Right atrium auricular region (tissue), 2 donors: ENCODE results near the gene ARHGAP26. TPM values are rescaled to one million over a fixed set of nuclear protein-coding genes. Genes with fewer than 3 reads are reported as not detected.
A peak's percentile ranks its signal among the peaks of the same experiment; 100 is the strongest.

Source experiments
- DNase-seq: peaks from one replicate; pipeline ENCODE4 v3.0.0-alpha.2; 2019; ENCODE audit warnings: low spot score
- H3K27ac ChIP-seq, 2 donors: fragments of 200-600 bp; sonication (generic); 1 replicate in 1 of 2; 2 replicates in 1 of 2; pipeline ENCODE4 v1.5.1; 2016 to 2019
- H3K27me3 ChIP-seq, 2 donors: fragments of 200-600 bp; sonication (generic); one replicate each; pipeline versions ENCODE4 v1.5.1 to v1.6.0; 2017 to 2019
- H3K36me3 ChIP-seq: fragments of 200-600 bp; sonication (generic); one replicate; pipeline ENCODE4 v1.5.1; 2016
- H3K4me1 ChIP-seq, 2 donors: fragments of 200-600 bp; sonication (generic); one replicate each; pipeline versions ENCODE4 v1.5.1 to v1.6.0; 2017 to 2019
- H3K4me3 ChIP-seq, 2 donors: fragments of 200-600 bp; sonication (generic); 1 replicate in 1 of 2; 2 replicates in 1 of 2; pipeline ENCODE4 v1.5.1; 2017 to 2019; ENCODE audit warnings: mild to moderate bottlenecking in 1 of 2, moderate library complexity in 1 of 2
- H3K9me3 ChIP-seq, 2 donors: fragments of 200-600 bp; sonication (generic); one replicate each; pipeline ENCODE4 v1.5.1; 2019
- total RNA-seq, 2 donors: library from RNA; depleted of rRNA; stranded (reverse); fragments of >200 nt; gene quantifications; one replicate each; pipeline ENCODE4 v1.1.0, GENCODE V29; 2016
- TF ChIP-seq, protein P1 (sequence below), 2 donors: fragments of 200-600 bp; sonication (generic); IDR thresholded peaks; one replicate each; pipeline ENCODE4 v1.5.1; 2019; ENCODE audit warnings: antibody characterized with exemption in 2 of 2

The ARHGAP26 gene
- total RNA-seq, 2 donors from 2014 or later = 29.8 to 31.6 TPM

DNA sequence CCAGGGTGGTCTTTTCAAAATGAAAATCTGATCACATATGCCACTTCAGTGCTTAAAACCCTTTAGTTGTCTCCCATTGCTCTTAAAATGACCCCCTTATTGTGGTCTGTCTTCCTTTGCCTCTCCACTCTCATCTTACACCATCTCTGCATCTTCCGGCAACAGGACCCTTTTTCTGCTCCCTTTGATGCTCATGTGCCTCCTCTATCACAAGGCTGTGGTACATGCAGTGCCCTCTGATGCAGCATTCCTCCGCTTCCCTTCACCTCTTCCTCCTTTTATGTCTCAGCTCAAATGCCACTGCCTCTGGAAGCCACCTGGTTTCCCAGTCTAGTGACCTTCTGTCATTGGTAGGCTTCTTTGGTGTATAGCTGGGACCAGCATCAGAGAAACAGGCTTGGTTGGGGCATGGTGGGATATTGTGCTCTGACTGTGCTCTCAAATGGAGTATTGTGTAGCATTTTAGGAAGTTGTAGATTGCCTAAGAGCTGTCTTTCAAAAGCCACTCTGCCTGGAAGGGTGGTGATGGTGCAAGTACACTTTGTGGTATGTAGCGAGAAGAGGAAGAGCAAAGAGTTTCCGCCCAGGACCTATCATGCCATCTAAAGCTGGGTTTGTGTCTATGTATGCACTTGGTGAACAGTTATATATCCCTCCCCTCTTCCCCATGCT is 28.1 kb downstream of the ARHGAP26 start:
- DNase-seq = no peak
- H3K9me3 ChIP-seq = no peaks in the 10 kb centered on the region
- no peaks in the 10 kb centered on the region for H3K36me3 ChIP-seq
- peaks cover 0 to 81% of the 10 kb centered on the region in 2 donors for H3K4me1 ChIP-seq
- peak overlapping the region in 1 of 2 donors; percentile 12 for H3K27ac ChIP-seq
- no peak overlapping the region for H3K4me3 ChIP-seq
- TF ChIP-seq, protein P1, sequence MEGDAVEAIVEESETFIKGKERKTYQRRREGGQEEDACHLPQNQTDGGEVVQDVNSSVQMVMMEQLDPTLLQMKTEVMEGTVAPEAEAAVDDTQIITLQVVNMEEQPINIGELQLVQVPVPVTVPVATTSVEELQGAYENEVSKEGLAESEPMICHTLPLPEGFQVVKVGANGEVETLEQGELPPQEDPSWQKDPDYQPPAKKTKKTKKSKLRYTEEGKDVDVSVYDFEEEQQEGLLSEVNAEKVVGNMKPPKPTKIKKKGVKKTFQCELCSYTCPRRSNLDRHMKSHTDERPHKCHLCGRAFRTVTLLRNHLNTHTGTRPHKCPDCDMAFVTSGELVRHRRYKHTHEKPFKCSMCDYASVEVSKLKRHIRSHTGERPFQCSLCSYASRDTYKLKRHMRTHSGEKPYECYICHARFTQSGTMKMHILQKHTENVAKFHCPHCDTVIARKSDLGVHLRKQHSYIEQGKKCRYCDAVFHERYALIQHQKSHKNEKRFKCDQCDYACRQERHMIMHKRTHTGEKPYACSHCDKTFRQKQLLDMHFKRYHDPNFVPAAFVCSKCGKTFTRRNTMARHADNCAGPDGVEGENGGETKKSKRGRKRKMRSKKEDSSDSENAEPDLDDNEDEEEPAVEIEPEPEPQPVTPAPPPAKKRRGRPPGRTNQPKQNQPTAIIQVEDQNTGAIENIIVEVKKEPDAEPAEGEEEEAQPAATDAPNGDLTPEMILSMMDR (IDR thresholded peaks at IDR 0.05) = no peak
- H3K27me3 ChIP-seq = no peaks in the 10 kb centered on the region

DNA sequence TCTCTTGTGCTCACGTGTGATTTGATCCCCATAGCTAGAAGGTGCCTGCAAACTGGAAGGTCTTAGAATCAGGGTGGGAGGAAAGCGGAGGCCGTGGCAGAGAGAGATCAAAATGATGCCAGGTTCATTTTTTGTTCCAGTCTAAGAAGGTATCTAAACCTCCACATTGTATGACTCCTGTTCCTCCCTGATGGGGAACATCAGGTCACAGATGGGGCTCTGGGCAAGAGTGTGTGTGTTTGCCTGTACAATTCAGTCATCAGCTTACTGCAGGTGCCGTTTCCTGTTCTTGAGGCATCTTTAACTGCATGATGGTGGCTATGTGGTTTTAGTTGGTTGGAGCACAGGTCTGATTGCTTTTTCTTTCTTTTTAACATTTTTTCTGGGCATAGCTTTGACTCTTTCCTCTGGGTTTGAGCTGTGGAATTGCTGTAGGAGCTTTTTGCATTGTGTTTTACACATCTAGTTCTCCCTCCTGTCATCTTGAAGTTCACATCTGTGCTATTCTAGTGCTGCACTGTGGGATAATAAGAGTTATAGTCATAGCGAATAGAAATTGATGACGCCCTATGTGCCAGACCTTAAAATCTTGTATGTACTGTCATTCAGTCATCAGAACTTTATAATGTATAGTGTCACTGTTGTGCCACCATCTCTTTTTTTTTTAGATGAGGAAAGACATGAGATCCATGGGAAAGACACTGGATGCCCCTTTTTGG is 30.8 kb downstream of the ARHGAP26 start:
- no peaks in the 10 kb centered on the region for H3K9me3 ChIP-seq
- TF ChIP-seq, protein P1 (IDR thresholded peaks at IDR 0.05) = no peak
- H3K36me3 ChIP-seq = no peaks in the 10 kb centered on the region
- no peak overlapping the region for H3K27ac ChIP-seq
- DNase-seq = no peak
- no peak overlapping the region for H3K4me3 ChIP-seq
- no peaks in the 10 kb centered on the region for H3K27me3 ChIP-seq
- peaks cover 0 to 73% of the 10 kb centered on the region in 2 donors for H3K4me1 ChIP-seq

DNA sequence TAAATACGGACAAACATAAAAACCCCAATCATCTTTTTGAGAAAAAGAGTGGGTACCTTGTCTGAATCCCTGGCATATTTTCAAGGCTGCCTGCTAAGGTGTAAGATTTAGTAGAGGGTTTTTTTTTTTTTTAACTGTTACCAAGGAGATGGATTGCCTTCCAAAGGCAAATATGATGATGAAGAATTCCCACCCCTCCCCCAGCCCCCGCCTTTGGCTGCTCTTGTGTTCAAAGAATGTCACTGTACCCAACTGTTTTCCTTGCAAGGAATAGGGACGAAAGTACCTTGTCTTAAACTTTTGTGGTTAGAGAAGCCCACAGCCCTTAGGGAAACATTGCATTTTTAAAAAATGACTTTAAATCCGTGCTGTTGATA is 31.3 kb downstream of the ARHGAP26 start:
- no peak overlapping the region for H3K4me3 ChIP-seq
- peaks cover 0 to 68% of the 10 kb centered on the region in 2 donors for H3K4me1 ChIP-seq
- TF ChIP-seq, protein P1 (IDR thresholded peaks at IDR 0.05) = no peak
- no peaks in the 10 kb centered on the region for H3K9me3 ChIP-seq
- no peak for DNase-seq
- no peaks in the 10 kb centered on the region for H3K36me3 ChIP-seq
- no peak overlapping the region for H3K27ac ChIP-seq
- no peaks in the 10 kb centered on the region for H3K27me3 ChIP-seq

DNA sequence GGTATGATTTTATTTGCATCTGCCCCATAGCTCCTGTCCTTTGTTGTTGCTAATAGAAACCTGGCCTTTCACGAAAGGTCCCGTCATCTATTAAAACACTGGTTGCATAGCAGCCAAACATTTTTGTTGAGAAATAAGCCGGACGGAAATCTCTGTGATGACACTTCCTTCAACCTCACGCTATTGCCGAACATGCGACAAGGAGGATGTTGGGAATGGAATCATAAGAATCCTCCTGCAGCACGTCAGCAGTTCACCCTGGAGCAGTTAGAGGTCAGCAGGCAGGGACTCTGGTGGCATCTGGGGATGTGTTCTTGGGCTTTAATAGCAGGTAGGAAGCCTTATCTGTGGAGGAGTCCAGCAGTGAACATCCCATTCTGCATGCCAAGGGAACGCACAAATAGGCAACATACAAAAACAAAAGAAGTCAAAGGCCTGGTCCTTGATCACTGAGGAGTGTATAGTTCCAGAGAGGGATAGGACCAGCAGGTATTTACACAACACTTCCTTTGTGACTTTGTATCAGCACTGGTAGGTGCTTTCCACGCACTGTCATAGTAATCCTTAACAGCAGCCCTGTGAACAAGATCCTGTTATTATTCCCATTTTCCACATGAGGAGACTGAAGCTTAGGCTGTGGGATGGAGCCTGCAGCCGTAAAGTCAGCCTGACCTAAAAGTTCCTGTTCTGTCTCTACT is 33.4 kb downstream of the ARHGAP26 start:
- peaks cover 0 to 70% of the 10 kb centered on the region in 2 donors for H3K4me1 ChIP-seq
- DNase-seq = peak; percentile 83

DNA sequence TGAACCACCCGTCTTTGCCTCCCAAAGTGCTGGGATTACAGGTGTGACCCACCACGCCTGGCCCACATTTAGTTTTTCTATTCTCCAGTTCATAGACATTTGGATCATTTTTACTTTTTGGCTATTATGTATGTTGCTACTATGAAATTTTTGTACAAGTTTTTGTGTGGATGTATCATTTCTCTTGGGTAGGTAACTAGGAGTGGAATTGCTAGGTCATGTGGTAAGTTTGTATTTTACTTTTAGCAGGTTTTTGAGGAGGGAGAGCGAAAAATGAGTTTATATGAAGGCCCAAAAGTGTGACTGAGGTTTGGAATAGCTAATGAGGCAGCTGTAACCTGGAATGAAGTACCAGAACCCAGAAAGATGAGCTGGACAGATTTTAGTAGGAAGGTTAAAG is 35.2 kb downstream of the ARHGAP26 start:
- Histone ChIP-seq H3K4me1 (peaks cover 0 to 72% of the 10 kb centered on the region in 2 donors), H3K27ac (peak overlapping the region in 1 of 2 donors; percentile 31), H3K36me3 (no peaks in the 10 kb centered on the region), H3K4me3 (no peak overlapping the region), H3K9me3 (no peaks in the 10 kb centered on the region), H3K27me3 (no peaks in the 10 kb centered on the region)
- TF ChIP-seq, protein P1 (IDR thresholded peaks at IDR 0.05) = no peak
- DNase-seq = no peak

More for the DNA sequence above, 33.4 kb downstream of the ARHGAP26 start:
- Histone ChIP-seq H3K27me3 (no peaks in the 10 kb centered on the region), H3K9me3 (no peaks in the 10 kb centered on the region), H3K4me3 (no peak overlapping the region), H3K36me3 (no peaks in the 10 kb centered on the region), H3K27ac (peak overlapping the region; percentile 23 to 76)
- TF ChIP-seq, protein P1 (IDR thresholded peaks at IDR 0.05) = no peak
